BLaER1 (cell line): Measurements from ENCODE around the gene REEP1.

Experiments used
- H3K27ac ChIP-seq: shearing (Covaris generic); formaldehyde crosslinking; 2 replicates; pipeline ENCODE4 v1.8.1; 2022
- H3K27me3 ChIP-seq: shearing (Covaris generic); formaldehyde crosslinking; 2 replicates; pipeline ENCODE4 v1.8.1; 2022
- H3K36me3 ChIP-seq: shearing (Covaris generic); formaldehyde crosslinking; 2 replicates; pipeline ENCODE4 v1.8.1; 2022
- H3K4me1 ChIP-seq: shearing (Covaris generic); formaldehyde crosslinking; 2 replicates; pipeline ENCODE4 v1.8.1; 2022
- H3K4me2 ChIP-seq: shearing (Covaris generic); formaldehyde crosslinking; 2 replicates; pipeline ENCODE4 v1.8.1; 2022
- H3K4me3 ChIP-seq: shearing (Covaris generic); formaldehyde crosslinking; 2 replicates; pipeline ENCODE4 v1.8.1; 2022
- H3K9ac ChIP-seq: shearing (Covaris generic); formaldehyde crosslinking; 2 replicates; pipeline ENCODE4 v1.8.1; 2022
- H3K9me3 ChIP-seq: shearing (Covaris generic); formaldehyde crosslinking; 2 replicates; pipeline ENCODE4 v1.8.1; 2022
- H4K20me1 ChIP-seq: shearing (Covaris generic); formaldehyde crosslinking; 2 replicates; pipeline ENCODE4 v1.8.1; 2022
- Cebpa-rat ChIP-seq: shearing (Covaris generic); IDR thresholded peaks from 2 replicates; pipeline ENCODE4 v1.8.1; 2022

Gene REEP1

GRCh38 chr2:86239326-86239725 is 98.1 kb downstream of the REEP1 start:
- peaks cover 37% of the 10 kb centered on the region for H3K4me1 ChIP-seq
- no peaks in the 10 kb centered on the region for H3K36me3 ChIP-seq
- H3K27me3 ChIP-seq: peaks cover 89% of the 10 kb centered on the region

GRCh38 chr2:86238354-86238753 is 99.1 kb downstream of the REEP1 start:
- H3K4me3 ChIP-seq: no peak overlapping the region
- H3K9ac ChIP-seq: no peak overlapping the region
- no peak overlapping the region for H3K27ac ChIP-seq
- peaks cover 54% of the 10 kb centered on the region for H4K20me1 ChIP-seq
- H3K4me2 ChIP-seq: peak overlapping the region; percentile 64
- peaks cover 27% of the 10 kb centered on the region for H3K4me1 ChIP-seq
- no peaks in the 10 kb centered on the region for H3K9me3 ChIP-seq
- H3K36me3 ChIP-seq: no peaks in the 10 kb centered on the region
- TF ChIP-seq Cebpa-rat: no peak
- H3K27me3 ChIP-seq: peaks cover 94% of the 10 kb centered on the region

More at GRCh38 chr2:86239326-86239725, 98.1 kb downstream of the REEP1 start:
- Histone ChIP-seq H3K4me3 (no peak overlapping the region), H3K9me3 (no peaks in the 10 kb centered on the region), H3K27ac (no peak overlapping the region), H4K20me1 (peaks cover 58% of the 10 kb centered on the region), H3K9ac (no peak overlapping the region), H3K4me2 (peak overlapping the region; percentile 64)
- TF ChIP-seq Cebpa-rat: no peak

- no peak for TF ChIP-seq Cebpa-rat
- H3K4me2 ChIP-seq: no peak overlapping the region
- H3K9me3 ChIP-seq: no peaks in the 10 kb centered on the region
- no peak overlapping the region for H3K27ac ChIP-seq
- H4K20me1 ChIP-seq: peaks cover 48% of the 10 kb centered on the region
- peaks cover 27% of the 10 kb centered on the region for H3K4me1 ChIP-seq
- H3K4me3 ChIP-seq: no peak overlapping the region
- H3K36me3 ChIP-seq: no peaks in the 10 kb centered on the region
- peaks cover 93% of the 10 kb centered on the region for H3K27me3 ChIP-seq
- H3K9ac ChIP-seq: no peak overlapping the region
Observed at GRCh38 chr2:86237172-86237571, 100.3 kb downstream of the REEP1 start.

GRCh38 chr2:86235196-86235980 is 102.0 kb downstream of the REEP1 start:
- Histone ChIP-seq H3K4me3 (no peak overlapping the region), H3K9ac (no peak overlapping the region), H3K27ac (no peak overlapping the region), H3K36me3 (no peaks in the 10 kb centered on the region), H4K20me1 (peaks cover 30% of the 10 kb centered on the region), H3K9me3 (no peaks in the 10 kb centered on the region), H3K27me3 (peaks cover 77% of the 10 kb centered on the region), H3K4me1 (peaks cover 27% of the 10 kb centered on the region), H3K4me2 (no peak overlapping the region)
- no peak for TF ChIP-seq Cebpa-rat

- no peak overlapping the region for H3K4me3 ChIP-seq
- H3K27ac ChIP-seq: no peak overlapping the region
- peaks cover 69% of the 10 kb centered on the region for H3K27me3 ChIP-seq
- TF ChIP-seq Cebpa-rat: no peak
- peaks cover 20% of the 10 kb centered on the region for H3K4me1 ChIP-seq
- H3K36me3 ChIP-seq: no peaks in the 10 kb centered on the region
- no peaks in the 10 kb centered on the region for H3K9me3 ChIP-seq
- peaks cover 23% of the 10 kb centered on the region for H4K20me1 ChIP-seq
- no peak overlapping the region for H3K4me2 ChIP-seq
- no peak overlapping the region for H3K9ac ChIP-seq
Observed at GRCh38 chr2:86234563-86235131, 102.8 kb downstream of the REEP1 start.

GRCh38 chr2:86233436-86233835 is 104.0 kb downstream of the REEP1 start:
- no peak overlapping the region for H3K9ac ChIP-seq
- H3K27me3 ChIP-seq: peaks cover 64% of the 10 kb centered on the region
- H4K20me1 ChIP-seq: peaks cover 11% of the 10 kb centered on the region

GRCh38 chr2:86232910-86233309 is 104.5 kb downstream of the REEP1 start:
- TF ChIP-seq Cebpa-rat: no peak
- Histone ChIP-seq H3K9ac (no peak overlapping the region), H3K4me3 (no peak overlapping the region), H3K9me3 (no peaks in the 10 kb centered on the region), H3K27me3 (peaks cover 59% of the 10 kb centered on the region), H4K20me1 (peaks cover 6% of the 10 kb centered on the region; the same call in 1 of the 2 replicates), H3K36me3 (no peaks in the 10 kb centered on the region), H3K4me1 (peaks cover 3% of the 10 kb centered on the region), H3K4me2 (no peak overlapping the region), H3K27ac (no peak overlapping the region)

More at GRCh38 chr2:86233436-86233835, 104.0 kb downstream of the REEP1 start:
- H3K4me3 ChIP-seq: no peak overlapping the region
- peaks cover 8% of the 10 kb centered on the region for H3K4me1 ChIP-seq
- no peak overlapping the region for H3K27ac ChIP-seq
- H3K9me3 ChIP-seq: no peaks in the 10 kb centered on the region
- no peaks in the 10 kb centered on the region for H3K36me3 ChIP-seq
- TF ChIP-seq Cebpa-rat: no peak
- H3K4me2 ChIP-seq: no peak overlapping the region

- Histone ChIP-seq H3K4me3 (no peak overlapping the region), H3K27me3 (peaks cover 54% of the 10 kb centered on the region), H3K9me3 (no peaks in the 10 kb centered on the region), H3K4me1 (0 out of 2 replicates have a peak, but pooled peaks cover under 1% of the 10 kb centered on the region), H3K36me3 (no peaks in the 10 kb centered on the region), H3K27ac (no peak overlapping the region), H3K9ac (no peak overlapping the region), H3K4me2 (no peak overlapping the region), H4K20me1 (peaks cover 6% of the 10 kb centered on the region; the same call in 1 of the 2 replicates)
- TF ChIP-seq Cebpa-rat: no peak
Observed at GRCh38 chr2:86232373-86232784, 105.0 kb downstream of the REEP1 start.

GRCh38 chr2:86231680-86232372 is 105.6 kb downstream of the REEP1 start:
- no peaks in the 10 kb centered on the region for H3K36me3 ChIP-seq
- H3K27me3 ChIP-seq: peaks cover 48% of the 10 kb centered on the region
- no peak overlapping the region for H3K27ac ChIP-seq
- TF ChIP-seq Cebpa-rat: no peak
- H3K9ac ChIP-seq: no peak overlapping the region
- H3K9me3 ChIP-seq: no peaks in the 10 kb centered on the region
- H4K20me1 ChIP-seq: peaks cover 6% of the 10 kb centered on the region; the same call in 1 of the 2 replicates
- peaks cover 6% of the 10 kb centered on the region for H3K4me1 ChIP-seq
- no peak overlapping the region for H3K4me2 ChIP-seq
- no peak overlapping the region for H3K4me3 ChIP-seq

GRCh38 chr2:86230961-86231360 is 106.5 kb downstream of the REEP1 start:
- Histone ChIP-seq H3K4me3 (no peak overlapping the region), H3K4me1 (peaks cover 15% of the 10 kb centered on the region), H3K4me2 (no peak overlapping the region), H3K9me3 (no peaks in the 10 kb centered on the region), H4K20me1 (peaks cover 6% of the 10 kb centered on the region; the same call in 1 of the 2 replicates), H3K27ac (no peak overlapping the region), H3K9ac (no peak overlapping the region), H3K36me3 (no peaks in the 10 kb centered on the region), H3K27me3 (peaks cover 40% of the 10 kb centered on the region)
- TF ChIP-seq Cebpa-rat: no peak
